Type B pancreatic cell (in vitro differentiated cells): Measurements from ENCODE around the gene SLC25A25. TPM values are rescaled to one million over a fixed set of nuclear protein-coding genes. Genes with fewer than 3 reads are reported as not detected.
A peak's percentile ranks its signal among the peaks of the same experiment; 100 is the strongest.

ENCODE experiments used
- DNase-seq: peaks from one replicate; pipeline ENCODE4 v3.0.0; 2021; ENCODE audit warnings: mixed read lengths; ENCODE audit not compliant: unreplicated experiment; ENCODE audit errors: extremely low spot score
- H3K27ac Mint-ChIP-seq: 2 replicates; pipeline ENCODE4 v1.8.0; 2021; ENCODE audit warnings: mild to moderate bottlenecking, mixed read lengths
- H3K27me3 Mint-ChIP-seq: 2 replicates; pipeline ENCODE4 v1.8.0; 2021; ENCODE audit warnings: mixed read lengths
- H3K36me3 Mint-ChIP-seq: 2 replicates; pipeline ENCODE4 v1.8.0; 2021; ENCODE audit warnings: mixed read lengths
- H3K4me1 Mint-ChIP-seq: one replicate; pipeline ENCODE4 v1.8.0; 2021; ENCODE audit warnings: mixed read lengths; ENCODE audit not compliant: unreplicated experiment
- H3K4me3 Mint-ChIP-seq: 2 replicates; pipeline ENCODE4 v1.8.0; 2021; ENCODE audit warnings: mild to moderate bottlenecking, mixed read lengths
- H3K9me3 Mint-ChIP-seq: 2 replicates; pipeline ENCODE4 v1.8.0; 2021; ENCODE audit warnings: mixed read lengths
- total RNA-seq: library from RNA; stranded (reverse); gene quantifications from 2 replicates; pipeline ENCODE4 v1.2.1, GENCODE V29; 2021; ENCODE audit warnings: low replicate concordance
- TF ChIP-seq, protein P1 (sequence below): fragments of 200-600 bp; sonication (generic); conservative IDR thresholded peaks from 2 replicates; pipeline ENCODE4 v1.5.0; 2021; ENCODE audit warnings: antibody characterized with exemption, mild to moderate bottlenecking

Gene SLC25A25
- total RNA-seq, 1 donor from 2014 or later, result 19.1 TPM

DNA sequence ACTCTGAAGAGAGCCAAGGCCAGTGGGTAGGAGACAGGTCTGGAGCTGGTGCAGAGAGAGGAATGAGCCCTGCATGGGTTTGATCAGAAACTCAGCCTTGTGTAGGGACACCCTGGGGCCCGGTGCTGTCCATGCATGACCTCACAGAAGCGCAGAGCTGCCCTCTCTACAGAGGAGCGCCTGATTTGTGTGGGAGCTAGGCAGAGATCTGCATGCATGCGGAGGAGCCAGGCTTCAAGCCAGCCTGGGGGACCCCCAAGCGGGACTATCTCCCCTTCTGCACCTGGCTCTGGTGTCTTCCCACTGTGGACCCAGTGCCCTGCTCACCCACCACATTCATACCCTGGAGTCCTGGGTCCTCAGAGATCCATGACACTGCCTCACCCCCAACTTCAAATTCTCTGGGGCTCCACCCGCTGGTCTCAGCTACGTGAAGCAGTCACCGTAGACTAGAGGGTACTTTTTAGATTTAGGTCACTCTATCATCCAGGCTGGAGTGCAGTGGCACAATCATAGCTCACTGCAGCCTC, 78.6 kb downstream of the SLC25A25 start:
- peaks cover 19% of the 10 kb centered on the region for H3K4me1 Mint-ChIP-seq
- peak overlapping the region; percentile 97 for H3K27ac Mint-ChIP-seq
- TF ChIP-seq, protein P1, sequence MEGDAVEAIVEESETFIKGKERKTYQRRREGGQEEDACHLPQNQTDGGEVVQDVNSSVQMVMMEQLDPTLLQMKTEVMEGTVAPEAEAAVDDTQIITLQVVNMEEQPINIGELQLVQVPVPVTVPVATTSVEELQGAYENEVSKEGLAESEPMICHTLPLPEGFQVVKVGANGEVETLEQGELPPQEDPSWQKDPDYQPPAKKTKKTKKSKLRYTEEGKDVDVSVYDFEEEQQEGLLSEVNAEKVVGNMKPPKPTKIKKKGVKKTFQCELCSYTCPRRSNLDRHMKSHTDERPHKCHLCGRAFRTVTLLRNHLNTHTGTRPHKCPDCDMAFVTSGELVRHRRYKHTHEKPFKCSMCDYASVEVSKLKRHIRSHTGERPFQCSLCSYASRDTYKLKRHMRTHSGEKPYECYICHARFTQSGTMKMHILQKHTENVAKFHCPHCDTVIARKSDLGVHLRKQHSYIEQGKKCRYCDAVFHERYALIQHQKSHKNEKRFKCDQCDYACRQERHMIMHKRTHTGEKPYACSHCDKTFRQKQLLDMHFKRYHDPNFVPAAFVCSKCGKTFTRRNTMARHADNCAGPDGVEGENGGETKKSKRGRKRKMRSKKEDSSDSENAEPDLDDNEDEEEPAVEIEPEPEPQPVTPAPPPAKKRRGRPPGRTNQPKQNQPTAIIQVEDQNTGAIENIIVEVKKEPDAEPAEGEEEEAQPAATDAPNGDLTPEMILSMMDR, result no peak
- H3K27me3 Mint-ChIP-seq, result no peaks in the 10 kb centered on the region
- DNase-seq, result no peak
- no peak overlapping the region for H3K4me3 Mint-ChIP-seq
- no peaks in the 10 kb centered on the region for H3K36me3 Mint-ChIP-seq
- H3K9me3 Mint-ChIP-seq, result no peaks in the 10 kb centered on the region

DNA sequence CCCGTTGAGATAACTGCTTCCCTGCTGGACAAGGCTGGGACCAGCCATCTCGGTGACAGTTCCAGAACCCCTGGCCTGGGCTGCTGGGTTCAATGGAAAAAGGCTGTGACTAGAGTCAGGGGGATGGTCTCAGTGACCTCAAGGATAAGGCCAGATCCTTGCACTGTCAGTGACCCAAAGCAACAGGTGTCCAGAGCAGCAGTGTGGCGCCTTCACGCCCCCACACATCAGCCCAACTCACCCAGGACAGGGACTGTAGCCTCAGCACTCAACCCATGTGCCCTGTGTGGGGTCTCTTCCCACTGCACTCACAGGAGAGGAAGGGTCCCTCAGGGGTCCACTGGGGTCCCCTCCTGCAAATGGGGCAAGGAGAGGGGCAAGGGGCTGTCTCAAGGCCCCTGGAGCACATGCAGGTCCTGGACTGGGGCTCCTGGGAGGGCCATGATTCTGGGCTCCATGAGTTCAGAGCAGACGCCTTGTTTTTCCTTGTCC, 80.5 kb downstream of the SLC25A25 start:
- no peaks in the 10 kb centered on the region for H3K27me3 Mint-ChIP-seq
- no peak for DNase-seq
- H3K36me3 Mint-ChIP-seq, result no peaks in the 10 kb centered on the region
- TF ChIP-seq, protein P1, result no peak
- peak overlapping the region; percentile 92 for H3K27ac Mint-ChIP-seq
- H3K9me3 Mint-ChIP-seq, result no peaks in the 10 kb centered on the region
- H3K4me1 Mint-ChIP-seq, result peaks cover 15% of the 10 kb centered on the region
- no peak overlapping the region for H3K4me3 Mint-ChIP-seq

DNA sequence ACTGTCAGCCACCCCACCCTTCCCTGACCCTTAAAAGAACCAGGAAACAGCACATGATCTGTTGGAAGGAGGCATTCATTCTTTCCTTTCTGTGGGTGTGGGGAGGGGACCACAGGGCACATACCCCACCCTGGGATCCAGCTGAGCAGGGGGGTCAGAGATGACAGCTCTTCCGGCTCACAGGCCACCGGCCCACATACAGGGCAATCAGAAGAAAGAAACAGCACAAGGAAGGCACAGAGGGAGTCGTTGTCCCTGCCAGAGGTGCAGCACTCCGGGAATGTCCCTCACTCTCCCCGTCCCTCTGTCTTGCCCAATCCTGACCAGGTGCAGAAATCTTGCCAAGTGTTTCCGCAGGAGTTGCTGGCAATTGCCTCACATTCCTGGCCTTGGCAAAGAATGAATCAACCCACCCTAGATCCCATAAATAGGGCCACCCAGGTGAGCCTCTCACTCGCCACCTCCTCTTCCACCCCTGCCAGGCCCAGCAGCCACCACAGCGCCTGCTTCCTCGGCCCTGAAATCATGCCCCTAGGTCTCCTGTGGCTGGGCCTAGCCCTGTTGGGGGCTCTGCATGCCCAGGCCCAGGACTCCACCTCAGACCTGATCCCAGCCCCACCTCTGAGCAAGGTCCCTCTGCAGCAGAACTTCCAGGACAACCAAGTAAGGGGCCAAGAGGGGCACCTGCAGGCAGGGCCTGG, 81.1 kb downstream of the SLC25A25 start, which contains the start of gene LCN2:
LCN2 (plus strand) TSS at position 453 of the 701 bp plus-strand sequence; CDS start at position 526, 73 bp downstream.
- Mint-ChIP-seq H3K4me1 (peaks cover 14% of the 10 kb centered on the region), H3K27ac (peak within 1 kb of the TSS; percentile 92), H3K4me3 (peak within 1 kb of the TSS; percentile 59), H3K36me3 (no peaks in the 10 kb centered on the region), H3K27me3 (no peaks in the 10 kb centered on the region), H3K9me3 (no peaks in the 10 kb centered on the region)
- DNase-seq, result no peak
- TF ChIP-seq, protein P1, result no peak

DNA sequence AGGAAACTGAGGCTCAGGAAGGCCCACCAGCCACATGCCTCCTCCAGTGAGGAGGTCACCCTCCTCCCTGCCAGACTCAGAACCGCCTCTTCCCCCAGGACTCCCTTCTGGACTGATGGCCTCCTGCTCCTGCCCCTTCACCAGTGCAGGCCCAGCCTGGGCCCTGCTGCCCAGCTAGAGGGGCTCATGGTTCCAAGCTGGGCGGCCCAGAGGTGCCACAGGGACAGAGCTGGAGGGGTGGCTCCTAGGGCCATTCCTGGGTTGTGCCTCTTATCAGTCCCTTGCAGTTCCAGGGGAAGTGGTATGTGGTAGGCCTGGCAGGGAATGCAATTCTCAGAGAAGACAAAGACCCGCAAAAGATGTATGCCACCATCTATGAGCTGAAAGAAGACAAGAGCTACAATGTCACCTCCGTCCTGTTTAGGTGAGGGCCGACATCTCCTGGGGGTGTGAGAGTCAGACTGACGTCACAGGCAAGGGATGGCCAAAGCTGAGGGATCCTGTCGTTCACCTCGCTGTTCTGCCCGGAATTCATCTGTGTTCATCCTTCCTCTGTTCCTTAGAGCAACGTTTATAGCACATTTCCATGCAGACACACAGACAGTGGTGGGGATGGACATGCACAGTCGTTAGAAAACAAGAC, 82.0 kb downstream of the SLC25A25 start:
- no peaks in the 10 kb centered on the region for H3K9me3 Mint-ChIP-seq
- no peak overlapping the region for H3K4me3 Mint-ChIP-seq
- no peaks in the 10 kb centered on the region for H3K36me3 Mint-ChIP-seq
- H3K27ac Mint-ChIP-seq, result peak overlapping the region; percentile 45
- no peaks in the 10 kb centered on the region for H3K27me3 Mint-ChIP-seq
- TF ChIP-seq, protein P1, result no peak
- no peak for DNase-seq
- H3K4me1 Mint-ChIP-seq, result peaks cover 14% of the 10 kb centered on the region

DNA sequence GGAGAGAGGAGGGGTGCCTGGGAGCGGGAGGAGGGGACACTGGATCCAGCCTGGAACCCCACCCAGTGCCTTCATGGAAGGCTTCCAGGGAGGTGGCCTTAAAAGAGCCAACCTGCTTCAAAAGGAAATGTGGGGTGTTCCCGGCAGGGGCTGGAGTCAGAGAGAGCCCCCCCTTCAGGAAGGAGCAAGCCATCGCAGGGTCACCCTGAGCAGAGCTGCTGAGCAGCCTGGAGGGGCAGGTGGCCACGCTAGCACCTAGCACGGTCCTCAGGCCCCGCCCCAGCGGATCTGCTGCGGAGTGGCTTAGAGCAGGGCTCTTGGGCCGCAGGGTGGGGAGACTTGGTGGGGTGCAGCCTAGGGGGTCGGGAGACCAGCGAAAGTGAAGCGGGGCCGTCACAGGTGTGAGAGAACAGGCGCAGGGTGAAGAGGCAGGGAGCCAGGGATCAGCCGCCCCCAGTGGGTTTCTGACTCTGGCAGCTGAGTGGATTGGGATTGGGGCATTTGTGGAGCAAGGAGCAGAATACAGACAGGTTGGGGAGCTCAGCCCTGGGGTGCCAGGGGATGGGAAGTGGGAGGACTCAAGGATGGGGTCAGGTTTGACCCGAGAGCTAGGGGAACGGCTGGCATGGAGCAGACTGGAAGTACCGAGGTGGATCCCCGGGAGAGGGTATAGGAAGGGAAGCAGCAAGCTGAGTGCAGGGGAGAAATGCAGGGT, 82.7 kb downstream of the SLC25A25 start:
- Mint-ChIP-seq H3K27me3 (no peaks in the 10 kb centered on the region), H3K27ac (peak overlapping the region; percentile 45), H3K9me3 (no peaks in the 10 kb centered on the region), H3K36me3 (no peaks in the 10 kb centered on the region), H3K4me1 (peaks cover 12% of the 10 kb centered on the region), H3K4me3 (no peak overlapping the region)
- TF ChIP-seq, protein P1, result peak; percentile 50
- no peak for DNase-seq
